Measurements from ENCODE around the gene SPATC1L. TPM values are rescaled to one million over a fixed set of nuclear protein-coding genes. Genes with fewer than 3 reads are reported as not detected.

The SPATC1L gene
- total and polyA plus RNA-seq, 2 of the 8 experiments (the other 6 are each of a cell fraction or from before 2014, with no cell fraction given): 24.9 to 50.0 TPM

DNA sequence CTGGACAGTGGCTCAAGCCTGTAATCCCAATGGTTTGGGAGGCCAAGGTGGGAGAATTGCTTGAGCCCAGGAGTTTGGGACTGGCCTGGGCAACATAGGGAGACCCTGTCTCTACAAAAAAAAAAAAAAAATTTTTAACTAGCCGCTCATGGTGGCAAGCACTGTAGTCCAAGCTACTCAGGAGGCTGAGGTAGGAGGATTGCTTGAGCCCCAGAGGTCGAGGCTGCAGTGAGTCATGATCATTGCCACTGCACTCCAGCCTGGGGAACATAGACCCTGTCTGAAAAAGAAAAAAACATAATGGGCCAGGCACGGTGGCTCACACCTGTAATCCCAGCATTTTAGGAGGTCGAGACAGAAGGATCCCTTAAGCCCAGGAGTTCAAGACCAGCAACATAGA, 5.3 kb downstream of the SPATC1L start:
- no peak overlapping the region for H2AFZ ChIP-seq (ENCODE audit: low read length)
- no peak overlapping the region for H2BK120ac ChIP-seq (replicated peaks; ENCODE audit: low read depth, low read length)
- no peak overlapping the region for H3K9ac ChIP-seq (replicated peaks in 1 of 4; ENCODE audit: extremely low read depth in 1 of 4, low read depth in 3 of 4, low read length in 3 of 4)
- peaks cover 2% of the 10 kb centered on the region; the same call in 1 of the 2 replicates for H3K23me2 ChIP-seq (ENCODE audit: low read depth, low read length)
- H3K9me3 ChIP-seq (ENCODE audit: insufficient read depth in 2 of 2, low read depth in 1 of 2, low read length in 1 of 2): no peaks in the 10 kb centered on the region
- H2BK12ac ChIP-seq (ENCODE audit: low read depth, low read length): no peak overlapping the region
- H3K18ac ChIP-seq (ENCODE audit: extremely low read depth, low read length): no peak overlapping the region
- H3K4me3 ChIP-seq (ENCODE audit: extremely low read depth in 1 of 4, insufficient read depth in 2 of 4, low read depth in 3 of 4, low read length in 4 of 4): no peak overlapping the region
- peaks cover 0 to 20% (median 9%) of the 10 kb centered on the region in 4 experiments; a peak in 5 of 7 replicates for H3K4me1 ChIP-seq (replicated peaks in 1 of 4; ENCODE audit: control insufficient read depth in 3 of 4, insufficient read depth in 4 of 4, low read length in 3 of 4)
- H2AK5ac ChIP-seq (ENCODE audit: low read depth, low read length): no peak overlapping the region
- no peak overlapping the region for H4K91ac ChIP-seq (replicated peaks; ENCODE audit: insufficient read length, low read length)
- H4K20me1 ChIP-seq (replicated peaks in 1 of 2; ENCODE audit: control insufficient read depth in 1 of 2, insufficient read depth in 2 of 2, low read length in 2 of 2): peaks cover 0 to 11% of the 10 kb centered on the region in 2 experiments
- no peak overlapping the region for H3K14ac ChIP-seq (ENCODE audit: insufficient read length)
- H3K4ac ChIP-seq (replicated peaks; ENCODE audit: insufficient read length, low read depth, low read length): no peak overlapping the region
- CTCF ChIA-PET (ENCODE audit: partially characterized antibody): interaction anchor here (0.6 to 2.5 kb wide), 2 partner anchors 26 to 899 kb away, joined by 4 to 8 read pairs; no protein-coding TSS in a partner anchor
- DNase-seq (ENCODE audit: low read depth in 1 of 2, low spot score in 2 of 2) (no peak), FAIRE-seq (no peak)
- POLR2A ChIA-PET (ENCODE audit: partially characterized antibody): interaction anchor here (1.5 kb wide), 1 partner anchor 119 kb away, joined by 3 read pairs; no protein-coding TSS in a partner anchor
- no peak overlapping the region for H2BK5ac ChIP-seq (ENCODE audit: low read depth, low read length)
- H4K8ac ChIP-seq (ENCODE audit: extremely low read depth, insufficient read depth, low read length): no peak overlapping the region
- H3K56ac ChIP-seq (replicated peaks; ENCODE audit: insufficient read length, low read depth, low read length): no peak overlapping the region
- H2BK15ac ChIP-seq (ENCODE audit: low read length): no peak overlapping the region
- peaks cover 0 to 35% of the 10 kb centered on the region in 2 experiments; a peak in 2 of 4 replicates for H3K79me2 ChIP-seq (ENCODE audit: control insufficient read depth in 1 of 2, insufficient read depth in 2 of 2, low read length in 2 of 2)
- H2BK20ac ChIP-seq (ENCODE audit: low read length): no peak overlapping the region
- no peaks in the 10 kb centered on the region for H3K27me3 ChIP-seq (replicated peaks in 1 of 4; ENCODE audit: control insufficient read depth in 3 of 4, extremely low read depth in 1 of 4, insufficient read depth in 3 of 4, low read length in 3 of 4)
- peaks cover 0 to 2% (median 0%) of the 10 kb centered on the region in 4 experiments; a peak in 1 of 8 replicates for H3K36me3 ChIP-seq (ENCODE audit: control insufficient read depth in 2 of 4, insufficient read depth in 4 of 4, low read length in 3 of 4)
- H3K27ac ChIP-seq (ENCODE audit: low read depth, low read length): no peak overlapping the region
- H3K23ac ChIP-seq (ENCODE audit: insufficient read length): no peak overlapping the region
- peaks cover 5% of the 10 kb centered on the region; the same call in 1 of the 2 replicates for H3K79me1 ChIP-seq (ENCODE audit: low read depth, low read length)
- no peak overlapping the region for H3K4me2 ChIP-seq (ENCODE audit: insufficient read depth in 1 of 2, low read depth in 2 of 2, low read length in 2 of 2)
- no peak overlapping the region for H4K5ac ChIP-seq (ENCODE audit: insufficient read length, low read depth, low read length)
- 90% methylated on average over 4 of the region's 4 CpGs; no CpG with 5 or more reads in 1 of the 2 experiments for WGBS, 2 experiments (ENCODE audit: extremely low coverage in 1 of 2, insufficient coverage in 1 of 2, insufficient read length in 1 of 2, insufficient replicate concordance in 2 of 2, low coverage in 1 of 2, low lambda C conversion rate in 2 of 2, missing lambda C conversion rate in 1 of 2)
- TF ChIP-seq SP1 (IDR thresholded peaks at IDR 0.05; ENCODE audit: low read depth, low read length) (no peak), KDM1A (IDR thresholded peaks at IDR 0.05; ENCODE audit: borderline replicate concordance, low read length) (no peak), SAP30 (IDR thresholded peaks at IDR 0.05; ENCODE audit: insufficient read depth, insufficient replicate concordance, low read length) (no peak), CHD1 (IDR thresholded peaks at IDR 0.05; ENCODE audit: low read depth, low read length) (no peak), RBBP5 (IDR thresholded peaks at IDR 0.05; ENCODE audit: borderline replicate concordance, low read depth, low read length) (no peak), ZNF274 (IDR thresholded peaks at IDR 0.05; ENCODE audit: borderline replicate concordance, extremely low read depth, low read length) (no peak)
